HEK293T (cell line): ENCODE data around the gene FAM118B.

Source experiments
- CTCF ChIA-PET: fragments of 350-600 bp; formaldehyde crosslinking; extraction: SDS; loops from one replicate; lab custom pipeline; 2021; ENCODE audit warnings: antibody characterized with exemption, inconsistent platforms; lab: Yijun Ruan, JAX
- POLR2A ChIA-PET: fragments of 350-600 bp; formaldehyde crosslinking; extraction: SDS; loops from one replicate; lab custom pipeline; 2020; ENCODE audit warnings: antibody characterized with exemption, inconsistent platforms; lab: Yijun Ruan, JAX
- DNase-seq: peaks from one replicate; pipeline ENCODE4 v3.0.0; 2012; ENCODE audit warnings: mixed read lengths; ENCODE audit errors: extremely low spot score
- ARNT ChIP-seq: fragments of 450-650 bp; IDR thresholded peaks from 2 replicates; pipeline ENCODE4 v1.6.1; 2017; ENCODE audit warnings: mild to moderate bottlenecking
- BHLHE40 ChIP-seq: fragments of 450-650 bp; IDR thresholded peaks from 2 replicates; pipeline ENCODE4 v1.6.1; 2016; ENCODE audit warnings: mild to moderate bottlenecking, moderate library complexity, borderline replicate concordance
- CTBP1 ChIP-seq: fragments of 450-650 bp; IDR thresholded peaks from 2 replicates; pipeline ENCODE4 v1.6.1; 2016; ENCODE audit warnings: borderline replicate concordance
- ELF4 ChIP-seq: fragments of 450-650 bp; IDR thresholded peaks from 2 replicates; pipeline ENCODE4 v1.6.1; 2017; ENCODE audit warnings: antibody characterized with exemption
- FOXA1 ChIP-seq: fragments of 450-650 bp; IDR thresholded peaks from 2 replicates; pipeline ENCODE4 v1.6.1; 2016; ENCODE audit warnings: mild to moderate bottlenecking
- FOXK2 ChIP-seq: fragments of 450-650 bp; IDR thresholded peaks from 2 replicates; pipeline ENCODE4 v1.6.1; 2016; ENCODE audit warnings: mild to moderate bottlenecking
- FOXM1 ChIP-seq: fragments of 450-650 bp; IDR thresholded peaks from 2 replicates; pipeline ENCODE4 v1.6.1; 2017; ENCODE audit warnings: mild to moderate bottlenecking, borderline replicate concordance
- HDGF ChIP-seq: fragments of 450-650 bp; IDR thresholded peaks from 2 replicates; pipeline ENCODE4 v1.6.1; 2017; ENCODE audit warnings: antibody characterized with exemption, borderline replicate concordance
- L3MBTL2 ChIP-seq: fragments of 450-650 bp; conservative IDR thresholded peaks from 2 replicates; pipeline ENCODE4 v1.6.1; 2016; ENCODE audit warnings: mild to moderate bottlenecking
- LEF1 ChIP-seq: fragments of 450-650 bp; IDR thresholded peaks from 2 replicates; pipeline ENCODE4 v1.6.1; 2017; ENCODE audit warnings: mild to moderate bottlenecking, borderline replicate concordance
- NFRKB ChIP-seq: fragments of 450-650 bp; IDR thresholded peaks from 2 replicates; pipeline ENCODE4 v1.6.1; 2016; ENCODE audit warnings: mild to moderate bottlenecking, moderate library complexity
- SP1 ChIP-seq: fragments of 450-650 bp; IDR thresholded peaks from 2 replicates; pipeline ENCODE4 v1.6.1; 2017
- SUZ12 ChIP-seq: fragments of 450-650 bp; IDR thresholded peaks from 2 replicates; pipeline ENCODE4 v1.6.1; 2016; ENCODE audit warnings: mild to moderate bottlenecking
- TARDBP ChIP-seq: fragments of 450-650 bp; IDR thresholded peaks from 2 replicates; pipeline ENCODE4 v1.6.1; 2016
- ZNF384 ChIP-seq: fragments of 450-650 bp; IDR thresholded peaks from 2 replicates; pipeline ENCODE4 v1.6.1; 2016
- TF ChIP-seq, protein P1 (sequence below): fragments of 450-650 bp; IDR thresholded peaks from 2 replicates; pipeline ENCODE4 v1.6.1; 2016

Gene FAM118B

DNA sequence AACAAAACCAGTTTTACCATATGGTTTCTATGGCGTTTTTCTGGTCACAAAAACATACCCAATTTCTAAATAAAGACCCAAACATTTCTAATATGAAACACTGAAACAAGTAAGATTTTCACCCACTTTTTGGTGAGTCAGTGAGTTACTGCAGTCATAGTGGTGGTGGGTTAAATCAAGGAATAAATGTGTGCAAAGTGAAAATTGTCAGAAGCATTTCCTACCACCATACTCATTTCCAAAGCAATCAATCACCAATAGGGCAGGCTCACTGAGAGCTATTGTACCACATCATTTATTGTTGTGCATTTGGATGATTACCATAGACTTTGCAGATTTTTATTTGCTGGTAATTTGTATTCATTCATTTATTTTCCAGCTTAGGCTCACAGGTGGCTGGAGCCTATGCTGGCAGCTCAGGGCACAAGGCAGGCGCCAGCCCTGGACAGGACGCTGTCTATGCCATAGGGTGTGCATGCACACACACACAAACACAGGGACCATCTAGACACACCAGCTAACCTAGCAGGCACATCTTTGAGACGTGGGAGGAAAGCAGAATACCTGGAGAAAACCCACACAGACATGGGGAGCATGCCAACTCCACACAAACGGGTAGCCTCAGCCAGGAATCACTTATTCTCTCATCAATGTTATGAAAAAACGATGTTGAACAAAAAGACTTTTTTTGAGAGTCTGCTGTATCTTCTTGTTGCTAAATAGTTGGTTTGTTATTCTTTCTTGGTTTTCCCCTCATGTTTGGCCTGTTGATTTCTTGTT lies 5.1 kb downstream of the FAM118B start:
- CTCF ChIA-PET, result no interaction called here
- no peak for DNase-seq
- TF ChIP-seq FOXM1, result no peak
- TF ChIP-seq ZNF384, result no peak
- TF ChIP-seq ELF4, result no peak
- TF ChIP-seq, protein P1, sequence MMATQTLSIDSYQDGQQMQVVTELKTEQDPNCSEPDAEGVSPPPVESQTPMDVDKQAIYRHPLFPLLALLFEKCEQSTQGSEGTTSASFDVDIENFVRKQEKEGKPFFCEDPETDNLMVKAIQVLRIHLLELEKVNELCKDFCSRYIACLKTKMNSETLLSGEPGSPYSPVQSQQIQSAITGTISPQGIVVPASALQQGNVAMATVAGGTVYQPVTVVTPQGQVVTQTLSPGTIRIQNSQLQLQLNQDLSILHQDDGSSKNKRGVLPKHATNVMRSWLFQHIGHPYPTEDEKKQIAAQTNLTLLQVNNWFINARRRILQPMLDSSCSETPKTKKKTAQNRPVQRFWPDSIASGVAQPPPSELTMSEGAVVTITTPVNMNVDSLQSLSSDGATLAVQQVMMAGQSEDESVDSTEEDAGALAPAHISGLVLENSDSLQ, result no peak
- TF ChIP-seq LEF1, result no peak
- no peak for TF ChIP-seq L3MBTL2
- no peak for TF ChIP-seq NFRKB
- TF ChIP-seq HDGF, result no peak
- TF ChIP-seq TARDBP, result no peak
- no peak for TF ChIP-seq BHLHE40
- TF ChIP-seq SP1, result no peak
- no peak for TF ChIP-seq CTBP1
- TF ChIP-seq ARNT, result no peak
- no peak for TF ChIP-seq FOXA1
- no peak for TF ChIP-seq SUZ12
- TF ChIP-seq FOXK2, result no peak
- POLR2A ChIA-PET, result no interaction called here

DNA sequence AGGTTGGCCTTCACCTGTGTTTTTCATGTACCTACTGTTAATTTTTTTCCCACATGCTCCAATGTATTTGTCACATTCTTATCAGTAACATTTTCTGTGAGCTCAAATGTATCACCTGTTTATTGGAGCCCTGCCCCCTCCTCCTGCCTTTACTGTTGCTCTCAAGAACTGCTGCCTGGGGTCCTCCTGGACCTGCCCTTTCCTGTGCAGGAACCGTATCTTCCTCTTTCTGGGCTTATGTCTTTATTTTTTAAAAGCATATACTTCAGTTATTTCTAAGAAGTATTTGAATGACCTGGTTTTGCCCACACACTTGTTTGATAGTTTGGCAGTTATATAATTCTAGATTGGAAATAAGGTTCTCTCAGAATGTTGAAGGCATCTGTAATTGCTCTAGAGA lies 5.9 kb downstream of the FAM118B start:
- TF ChIP-seq BHLHE40 (no peak), FOXM1 (no peak), LEF1 (no peak), NFRKB (no peak), ELF4 (no peak), TARDBP (no peak), SP1 (no peak), FOXA1 (no peak), ZNF384 (no peak)
- ChIA-PET CTCF (no interaction called here), POLR2A (no interaction called here)
- no peak for DNase-seq

DNA sequence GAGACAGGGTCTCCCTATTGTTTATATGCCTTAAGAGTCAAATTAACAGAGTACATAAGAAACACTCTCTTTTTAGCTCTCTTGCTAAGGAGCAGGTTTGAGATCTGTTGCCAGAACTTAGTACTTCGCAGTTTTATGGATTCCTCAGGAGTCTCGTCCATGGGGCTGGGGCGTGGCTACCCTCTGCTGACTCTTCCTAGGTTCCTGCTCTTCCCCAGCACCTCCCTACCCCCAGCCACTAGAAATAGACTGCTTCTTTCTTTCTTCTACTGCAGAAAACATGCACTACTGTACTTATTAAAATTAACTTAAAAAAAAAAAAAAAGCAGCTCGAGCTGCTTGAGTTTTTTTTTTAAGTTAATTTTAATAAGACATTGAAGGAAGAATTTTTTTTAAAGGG lies 8.0 kb downstream of the FAM118B start:
- POLR2A ChIA-PET, result interaction anchor here (0.9 kb wide), 1 partner anchor 49 kb away, joined by 3 read pairs; the partner anchor contains the start of genes FOXRED1 and SRPRA
- CTCF ChIA-PET, result interaction anchor here (0.7 kb wide), 1 partner anchor 61 kb away, joined by 3 read pairs; no protein-coding TSS in a partner anchor
- DNase-seq, result no peak
- TF ChIP-seq LEF1, result no peak
- TF ChIP-seq FOXK2, result no peak
- no peak for TF ChIP-seq ARNT
- TF ChIP-seq ELF4, result no peak
- TF ChIP-seq BHLHE40, result no peak
- TF ChIP-seq TARDBP, result no peak
- no peak for TF ChIP-seq NFRKB
- TF ChIP-seq FOXA1, result no peak
- no peak for TF ChIP-seq ZNF384
- TF ChIP-seq HDGF, result no peak
- no peak for TF ChIP-seq FOXM1
- TF ChIP-seq SP1, result no peak
- TF ChIP-seq, protein P1, result no peak

DNA sequence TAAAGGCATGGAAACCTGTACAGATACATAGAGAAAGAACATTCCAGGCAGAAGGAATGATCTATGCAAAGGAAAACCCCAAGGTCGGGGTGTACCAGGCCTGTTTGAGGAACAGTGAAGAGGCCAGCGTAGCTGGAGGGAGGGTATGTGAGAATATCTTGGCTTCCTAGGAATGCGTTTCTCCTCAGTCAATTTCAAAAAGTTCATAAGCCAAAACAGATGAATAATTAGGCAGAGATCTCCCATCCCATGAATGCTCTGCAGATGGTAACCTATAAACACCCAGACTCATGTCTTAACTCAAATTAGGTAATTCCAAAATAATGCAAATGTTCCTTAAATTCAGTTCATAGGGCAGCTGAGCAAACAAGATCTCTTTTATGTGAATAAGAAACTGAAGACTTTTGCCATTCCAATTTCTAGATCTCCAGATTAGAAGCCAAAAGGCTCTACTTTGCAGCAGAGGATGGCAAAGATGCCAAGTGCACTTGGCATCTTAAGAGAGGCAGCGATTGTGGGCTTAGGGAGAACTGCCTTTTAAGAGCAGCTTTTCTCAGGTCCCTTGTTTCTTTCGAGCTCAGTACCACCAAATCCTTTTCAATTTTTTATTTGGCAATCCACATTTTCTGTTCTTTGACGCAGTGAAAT lies 13.2 kb downstream of the FAM118B start:
- ChIA-PET POLR2A (no interaction called here), CTCF (no interaction called here)
- TF ChIP-seq BHLHE40 (no peak), CTBP1 (no peak), TARDBP (no peak), ZNF384 (no peak), SP1 (no peak), FOXK2 (no peak), FOXA1 (no peak), ARNT (no peak), L3MBTL2 (no peak), LEF1 (no peak), ELF4 (no peak), HDGF (no peak), NFRKB (no peak), SUZ12 (no peak), FOXM1 (no peak)
- TF ChIP-seq, protein P1, result no peak
- no peak for DNase-seq

DNA sequence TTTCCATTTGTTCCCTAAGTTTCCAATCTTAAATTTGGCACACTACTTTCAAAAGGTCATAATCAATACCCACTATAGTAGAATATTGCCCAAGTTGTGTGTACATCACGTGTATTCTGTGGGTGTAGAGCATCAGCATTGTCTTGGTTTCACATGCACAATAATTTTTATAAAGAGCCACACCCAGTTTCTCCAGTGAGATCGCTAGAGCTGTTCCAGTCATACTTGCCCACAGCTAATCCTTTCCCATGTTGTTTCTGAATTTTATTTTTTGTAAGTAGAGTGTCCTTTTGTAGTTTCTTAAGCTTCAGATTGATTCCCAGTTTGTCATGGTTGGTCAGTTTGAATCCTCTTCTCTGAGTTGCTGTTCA lies 13.7 kb downstream of the FAM118B start:
- ChIA-PET POLR2A (no interaction called here), CTCF (no interaction called here)
- DNase-seq, result no peak
- no peak for TF ChIP-seq SUZ12
- no peak for TF ChIP-seq NFRKB
- no peak for TF ChIP-seq TARDBP
- no peak for TF ChIP-seq ZNF384
- TF ChIP-seq ARNT, result no peak
- TF ChIP-seq FOXM1, result no peak
- no peak for TF ChIP-seq LEF1
- TF ChIP-seq ELF4, result no peak
- TF ChIP-seq FOXA1, result no peak
- TF ChIP-seq SP1, result no peak
- no peak for TF ChIP-seq L3MBTL2
- no peak for TF ChIP-seq BHLHE40
- no peak for TF ChIP-seq CTBP1
- TF ChIP-seq, protein P1, result no peak
- no peak for TF ChIP-seq FOXK2
- no peak for TF ChIP-seq HDGF
